GM21390 (cell line): ENCODE measurements around the gene CWC27.

Source experiments
- ATAC-seq: cut with Tn5 transposase; IDR thresholded peaks from one replicate; pipeline ENCODE4 v1.9.1; 2021; ENCODE audit not compliant: unreplicated experiment

CWC27 gene, protein sequence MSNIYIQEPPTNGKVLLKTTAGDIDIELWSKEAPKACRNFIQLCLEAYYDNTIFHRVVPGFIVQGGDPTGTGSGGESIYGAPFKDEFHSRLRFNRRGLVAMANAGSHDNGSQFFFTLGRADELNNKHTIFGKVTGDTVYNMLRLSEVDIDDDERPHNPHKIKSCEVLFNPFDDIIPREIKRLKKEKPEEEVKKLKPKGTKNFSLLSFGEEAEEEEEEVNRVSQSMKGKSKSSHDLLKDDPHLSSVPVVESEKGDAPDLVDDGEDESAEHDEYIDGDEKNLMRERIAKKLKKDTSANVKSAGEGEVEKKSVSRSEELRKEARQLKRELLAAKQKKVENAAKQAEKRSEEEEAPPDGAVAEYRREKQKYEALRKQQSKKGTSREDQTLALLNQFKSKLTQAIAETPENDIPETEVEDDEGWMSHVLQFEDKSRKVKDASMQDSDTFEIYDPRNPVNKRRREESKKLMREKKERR

DNA sequence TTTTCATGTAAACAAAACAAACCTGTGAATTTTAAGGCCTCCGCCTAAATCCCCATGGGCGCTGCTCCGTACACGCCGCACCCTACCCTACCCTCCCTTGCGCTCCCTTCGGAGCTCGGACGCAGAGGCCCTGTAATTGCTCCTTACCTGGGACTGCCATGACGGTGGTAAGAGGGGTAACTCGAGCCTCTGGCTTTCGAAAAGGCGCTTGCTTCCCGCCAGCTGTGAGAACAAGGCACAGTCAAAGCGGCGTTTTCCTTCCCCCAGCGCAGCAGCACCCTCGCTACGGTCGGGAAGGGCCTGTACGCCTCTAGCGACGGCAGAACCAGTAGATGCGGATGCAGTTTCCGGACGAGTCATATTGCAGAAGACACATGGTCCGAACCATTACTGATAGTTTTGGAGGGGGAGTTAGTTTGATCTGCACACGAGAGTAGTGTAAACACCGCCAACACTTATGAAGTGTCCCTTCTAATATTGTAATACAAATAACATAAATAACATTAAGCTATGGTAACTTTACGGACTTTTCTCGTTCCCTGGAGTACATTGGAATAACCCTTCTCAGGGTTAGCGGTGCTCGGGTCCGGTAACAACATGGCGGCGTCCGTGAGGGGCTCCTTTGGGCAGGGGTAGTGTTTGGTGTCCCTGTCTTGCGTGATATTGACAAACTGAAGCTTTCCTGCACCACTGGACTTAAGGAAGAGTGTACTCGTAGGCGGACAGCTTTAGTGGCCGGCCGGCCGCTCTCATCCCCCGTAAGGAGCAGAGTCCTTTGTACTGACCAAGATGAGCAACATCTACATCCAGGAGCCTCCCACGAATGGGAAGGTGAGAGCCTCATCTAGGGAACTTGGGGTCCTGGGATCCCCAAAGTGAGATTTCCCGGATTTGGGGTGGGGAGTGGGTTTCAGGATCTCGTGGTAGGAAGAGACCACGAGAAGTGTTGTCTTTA, at the start of gene CWC27, which contains the start of gene SREK1IP1:
TSS of gene CWC27 (plus strand) at position 573 of the 955 bp plus-strand sequence. CDS start at position 790, 217 bp downstream.
TSS of gene SREK1IP1 (minus strand) at position 334 of the 955 bp plus-strand sequence. CDS start at position 160, 174 bp downstream.
- ATAC-seq = peak; percentile 94

GRCh38 chr5:64722588-64722987, 46.1 kb upstream of the CWC27 start:
- ATAC-seq = no peak

GRCh38 chr5:64727150-64727549, 41.6 kb upstream of the CWC27 start:
- ATAC-seq = no peak

DNA sequence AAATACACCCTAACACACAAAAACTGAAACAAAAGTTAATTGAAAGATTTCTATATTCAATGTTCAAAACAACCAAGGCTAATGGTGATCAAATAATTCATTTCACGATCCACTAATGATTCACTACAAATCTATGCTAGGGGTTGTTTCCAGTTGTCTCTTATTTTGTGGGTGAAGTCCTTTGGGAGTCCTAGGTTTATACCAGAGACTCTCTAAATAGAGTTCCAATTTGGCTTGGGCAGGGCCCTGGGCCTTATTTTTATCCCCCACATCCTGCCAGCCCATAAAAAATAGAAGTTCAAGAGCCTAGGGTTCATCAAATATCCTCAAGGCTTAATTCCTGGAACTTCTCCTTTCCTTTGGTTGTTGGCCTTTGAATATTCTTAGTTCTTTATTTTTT, 26.3 kb upstream of the CWC27 start:
- ATAC-seq = no peak

GRCh38 chr5:64742821-64743220, 25.9 kb upstream of the CWC27 start:
- ATAC-seq = no peak

GRCh38 chr5:64744914-64745313, 23.8 kb upstream of the CWC27 start:
- ATAC-seq = no peak

- no peak for ATAC-seq
Observed at GRCh38 chr5:64746446-64746845, 22.3 kb upstream of the CWC27 start.

DNA sequence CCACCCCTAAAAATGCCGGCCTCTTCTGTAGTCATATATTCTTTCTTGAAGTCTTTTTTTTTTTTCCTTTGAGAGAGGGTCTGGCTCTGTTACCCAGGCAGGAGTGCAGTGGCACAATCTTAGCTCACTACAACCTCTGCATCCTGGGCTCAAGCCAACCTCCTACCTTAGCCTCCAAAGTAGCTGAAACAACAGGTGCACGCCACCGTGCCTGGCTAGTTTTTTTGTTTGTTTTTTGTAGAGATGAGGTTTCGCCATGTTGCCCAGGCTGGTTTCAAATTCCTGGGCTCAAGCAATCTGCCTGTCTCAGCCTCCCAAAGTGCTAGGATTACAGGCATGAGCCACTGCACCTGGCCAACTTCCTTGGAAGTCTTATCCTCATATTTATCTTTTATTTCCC, 19.3 kb upstream of the CWC27 start:
- ATAC-seq = no peak

GRCh38 chr5:64754066-64754465, 14.7 kb upstream of the CWC27 start:
- no peak for ATAC-seq

GRCh38 chr5:64758901-64759300, 9.8 kb upstream of the CWC27 start:
- no peak for ATAC-seq

DNA sequence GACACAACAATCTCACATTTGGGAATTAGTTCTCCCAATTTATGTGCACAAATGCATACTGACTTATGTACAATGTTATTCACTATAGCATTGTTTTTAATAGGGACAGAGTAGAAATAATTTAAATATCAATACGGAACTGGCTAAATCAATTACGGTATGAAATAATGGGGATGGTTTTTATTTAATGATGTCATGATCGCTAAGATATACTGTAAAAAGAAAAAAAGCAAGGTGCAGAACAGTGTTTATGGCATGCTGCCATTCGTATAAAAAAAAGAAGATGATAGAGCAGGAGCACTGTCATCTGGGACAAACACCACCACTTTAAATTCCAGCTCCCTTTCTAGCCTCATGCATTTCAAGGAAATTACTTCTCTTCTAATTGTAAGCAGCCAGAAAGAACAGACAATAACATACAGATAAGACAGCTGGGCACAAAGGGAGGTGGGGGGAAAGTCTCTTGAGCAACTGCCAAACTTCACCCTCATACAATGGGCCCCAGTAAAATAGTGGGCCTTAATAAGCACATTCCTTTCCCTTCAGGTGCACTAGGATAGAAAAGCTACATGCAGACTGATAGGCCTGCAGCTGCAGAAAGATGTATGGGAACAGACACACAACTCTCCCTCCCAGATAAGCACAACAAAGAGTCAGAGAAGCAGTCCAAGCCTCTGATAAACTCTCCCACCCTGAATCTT, 8.6 kb upstream of the CWC27 start:
- no peak for ATAC-seq

DNA sequence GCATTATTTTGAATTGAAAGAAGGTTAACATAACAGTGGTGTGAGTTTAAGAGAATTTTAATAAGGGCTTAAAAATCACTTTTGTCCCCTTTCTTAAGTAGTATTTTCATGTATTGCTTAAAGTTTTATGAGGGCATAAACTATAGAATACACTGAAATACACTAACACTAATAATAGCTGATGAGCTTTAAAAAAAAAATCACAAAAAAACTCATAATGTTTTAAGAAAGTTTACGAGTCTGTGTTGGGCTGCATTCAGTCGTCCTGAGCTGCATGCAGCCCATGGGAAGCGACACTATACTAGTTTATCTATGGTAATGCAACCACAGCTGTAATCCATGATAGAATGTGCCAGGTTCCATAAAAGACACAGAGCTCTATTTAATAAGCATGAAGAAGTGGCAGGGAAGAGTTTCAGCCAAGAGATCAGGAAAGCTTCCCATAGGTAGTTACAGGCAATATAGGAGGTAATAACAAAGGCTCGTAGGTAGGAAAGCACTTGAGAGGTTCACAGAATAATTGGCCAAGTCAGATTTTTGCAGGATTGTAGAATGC, 4.7 kb upstream of the CWC27 start:
- ATAC-seq = no peak

DNA sequence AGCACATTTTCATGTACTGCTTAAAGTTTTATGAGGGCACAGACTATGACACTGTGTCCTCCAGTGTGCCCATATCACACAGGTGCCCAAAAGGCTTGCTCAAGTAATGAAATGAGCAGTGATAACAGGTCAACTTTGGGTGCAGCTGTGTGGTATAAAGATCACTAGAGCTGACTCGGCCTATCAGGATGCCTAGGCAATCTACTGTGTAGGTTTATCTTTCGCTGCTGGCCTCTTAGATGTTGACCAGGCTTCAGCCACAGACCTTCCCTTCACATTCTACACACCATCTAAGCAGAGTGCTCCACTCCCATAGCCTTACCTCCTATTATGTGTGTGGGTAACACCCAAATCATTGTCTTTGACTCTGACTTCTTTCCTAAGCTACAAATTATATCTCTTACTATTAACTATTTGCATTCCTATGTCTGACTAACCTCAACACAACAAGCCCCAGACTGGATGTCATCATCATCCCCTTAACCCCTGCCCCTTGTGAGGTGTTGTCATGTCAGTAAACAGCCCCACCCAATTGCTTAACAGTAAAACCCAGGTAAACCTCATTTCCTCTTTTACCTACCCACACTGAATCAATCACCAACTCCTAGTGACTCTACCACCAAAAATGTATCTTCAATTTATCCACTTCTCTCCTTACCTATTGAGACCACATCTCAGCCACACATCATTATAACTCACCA, 2.8 kb upstream of the CWC27 start:
- ATAC-seq = no peak

DNA sequence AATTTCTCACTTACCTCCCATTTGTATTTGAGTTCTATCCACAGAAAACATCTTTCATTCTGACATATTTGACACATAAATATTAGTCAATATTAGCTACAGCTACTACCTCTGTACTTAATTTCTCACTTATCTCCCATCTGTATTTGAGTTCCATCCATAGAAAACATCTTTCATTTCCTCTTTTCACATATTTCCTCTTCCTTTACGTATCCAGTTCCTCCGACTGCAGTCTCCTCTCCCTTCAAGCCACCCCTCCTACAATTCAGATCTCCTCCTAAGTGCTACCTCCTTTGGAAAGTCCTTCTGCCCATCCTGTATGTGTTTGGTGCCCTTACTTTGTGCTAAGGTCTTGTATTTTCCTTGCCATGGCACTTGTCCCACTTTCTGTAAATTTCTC, 1.8 kb upstream of the CWC27 start:
- no peak for ATAC-seq

DNA sequence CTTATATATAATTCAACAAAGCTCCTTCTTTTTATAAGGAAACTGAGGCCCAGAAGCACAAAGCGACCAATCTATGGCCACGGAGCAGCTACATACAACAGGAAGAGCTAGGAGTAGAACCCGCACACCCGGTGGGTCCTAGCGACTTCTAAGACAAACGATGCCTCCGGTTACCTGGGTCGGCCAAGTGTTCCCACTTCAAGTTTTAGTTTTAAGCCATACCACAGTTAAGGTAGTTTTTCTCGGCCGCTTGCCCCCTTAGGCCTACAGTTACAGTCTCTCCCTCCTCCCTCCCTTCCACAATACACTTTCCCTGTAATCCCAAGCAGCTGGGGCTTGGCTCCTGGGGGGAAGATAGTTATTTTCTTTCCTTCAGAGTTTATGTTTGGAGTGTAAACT, 772 bp upstream of the CWC27 start:
- peak; percentile 9 for ATAC-seq

DNA sequence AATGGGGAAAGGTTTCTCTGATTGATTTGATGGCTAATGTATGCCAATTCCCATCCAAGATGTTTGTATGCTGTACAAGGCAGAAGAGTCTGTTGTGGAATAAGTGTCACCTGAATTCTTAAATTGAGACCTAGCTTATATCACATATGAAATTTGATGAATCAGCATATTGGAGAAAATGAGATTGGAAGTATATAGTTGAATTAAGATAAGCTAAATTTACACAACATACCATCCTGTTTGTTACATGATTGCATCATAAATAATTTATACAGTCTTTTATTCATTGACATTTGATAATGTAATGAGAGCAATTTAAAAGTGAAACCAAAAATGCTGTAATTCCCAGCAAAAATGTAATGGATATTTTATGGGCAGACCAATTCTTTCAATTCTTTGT, 1.1 kb downstream of the CWC27 start:
- no peak for ATAC-seq

- ATAC-seq = no peak
Observed at GRCh38 chr5:64771736-64772135, 3.0 kb downstream of the CWC27 start.

GRCh38 chr5:64773533-64773932, 4.8 kb downstream of the CWC27 start:
- ATAC-seq = peak; percentile 50

DNA sequence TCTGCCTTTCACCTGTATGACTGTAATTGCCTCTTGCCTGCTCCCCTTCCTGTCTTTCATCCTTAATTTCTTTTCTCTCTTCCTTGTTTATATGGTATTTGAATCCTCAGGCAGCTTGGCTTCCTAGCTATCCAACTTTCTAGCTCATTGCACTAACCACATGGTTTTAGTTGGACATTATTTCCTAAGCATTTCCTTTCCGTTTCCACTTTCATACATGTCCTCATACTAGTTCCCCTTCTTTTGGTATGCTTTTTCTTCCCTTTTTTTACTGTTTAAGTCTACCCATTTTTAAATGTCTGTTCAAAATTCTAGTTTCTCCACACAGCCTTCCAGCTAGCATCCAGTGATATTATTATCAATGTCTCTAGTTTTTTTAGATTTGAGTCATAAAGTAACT, 6.6 kb downstream of the CWC27 start:
- no peak for ATAC-seq

GRCh38 chr5:64784451-64785025, 15.8 kb downstream of the CWC27 start:
- ATAC-seq = peak; percentile 82
